HG03139 (cell line): ENCODE data around the gene YJEFN3.

Experiments used
- ATAC-seq: cut with Tn5 transposase; IDR thresholded peaks from one replicate; pipeline ENCODE4 v1.9.1; 2021; ENCODE audit not compliant: unreplicated experiment

YJEFN3 gene

GRCh38 chr19:19550972-19551852 lies 22.5 kb downstream of the YJEFN3 start:
- no peak for ATAC-seq

DNA sequence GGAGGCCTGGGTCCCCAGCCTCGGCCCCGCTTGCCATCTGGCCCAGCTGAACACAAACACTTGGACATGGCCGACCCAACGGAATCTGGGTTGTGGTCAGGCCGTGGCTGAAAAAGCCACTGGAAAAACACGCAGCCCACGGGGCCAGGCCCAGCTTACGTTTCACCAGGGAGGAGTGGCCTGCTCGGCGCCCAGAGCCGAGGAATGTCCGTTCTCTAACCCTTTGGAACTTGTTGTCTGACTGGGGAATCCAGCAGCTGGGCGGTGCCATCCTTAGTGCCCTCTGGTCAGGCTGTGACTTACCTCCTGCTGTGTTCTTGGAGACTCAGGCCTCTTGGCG lies 23.1 kb downstream of the YJEFN3 start:
- ATAC-seq: no peak

DNA sequence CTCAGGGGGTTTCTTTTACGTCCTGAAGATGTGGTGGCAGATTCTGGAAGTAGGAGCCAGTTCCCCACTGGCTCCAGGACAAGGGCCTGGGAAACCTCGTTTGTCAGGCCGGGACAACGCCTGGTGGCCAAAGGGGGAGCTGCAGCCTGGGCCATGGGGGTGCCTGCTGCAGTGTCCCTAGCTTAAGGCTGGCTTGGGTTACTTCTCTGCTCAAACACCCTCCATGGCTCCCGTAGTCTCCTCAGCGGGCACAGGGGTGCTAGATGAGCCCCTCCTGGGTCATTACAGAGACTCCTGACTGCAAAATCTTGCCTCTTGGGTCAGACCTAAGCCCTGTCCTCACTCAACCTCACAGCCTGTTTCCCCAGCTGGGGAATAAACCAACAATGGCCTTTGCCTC lies 24.1 kb downstream of the YJEFN3 start:
- no peak for ATAC-seq

- ATAC-seq: no peak
Measured at GRCh38 chr19:19553670-19554069, 25.0 kb downstream of the YJEFN3 start.

- no peak for ATAC-seq
Measured at GRCh38 chr19:19554074-19555023, 25.6 kb downstream of the YJEFN3 start.

DNA sequence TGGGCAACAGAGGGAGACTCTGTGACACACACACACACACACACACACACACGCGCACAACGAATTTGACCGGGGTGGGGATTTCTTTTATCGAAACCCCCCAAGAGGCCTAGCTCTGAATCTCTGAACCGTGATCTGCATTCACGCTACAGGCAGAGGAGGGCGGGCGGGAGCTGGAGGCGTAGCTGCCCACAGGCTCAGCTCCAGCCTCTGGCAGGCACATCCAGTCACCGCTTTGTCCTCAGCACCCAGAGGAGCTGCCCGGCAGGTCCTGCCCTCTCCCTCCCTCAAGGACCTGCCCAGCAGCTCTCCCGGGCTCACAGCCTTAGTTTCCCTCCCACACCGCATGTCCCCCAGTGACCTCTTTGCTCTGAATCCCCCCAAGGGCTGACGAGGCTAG lies 29.3 kb downstream of the YJEFN3 start:
- ATAC-seq: no peak

DNA sequence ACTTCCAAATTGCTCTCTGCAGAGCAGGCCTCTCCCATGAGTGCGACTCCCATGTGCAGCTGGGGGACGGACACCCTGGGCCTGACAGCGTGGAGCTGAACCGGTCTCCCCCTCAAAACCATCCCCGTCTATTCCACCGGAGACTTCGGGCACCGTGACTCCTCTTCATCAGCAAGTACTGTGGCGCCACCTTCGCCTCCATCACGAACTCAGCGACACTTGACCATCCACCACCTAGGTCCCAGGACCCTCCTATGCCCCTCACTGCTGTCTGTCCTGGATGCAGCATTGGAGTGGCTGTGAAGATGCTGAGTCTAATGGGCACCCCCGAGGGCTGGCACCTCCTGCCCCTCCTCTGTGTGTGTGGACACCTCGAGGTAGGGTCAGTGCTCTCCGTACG lies 29.9 kb downstream of the YJEFN3 start:
- no peak for ATAC-seq

GRCh38 chr19:19559931-19560330 lies 31.2 kb downstream of the YJEFN3 start:
- ATAC-seq: no peak

DNA sequence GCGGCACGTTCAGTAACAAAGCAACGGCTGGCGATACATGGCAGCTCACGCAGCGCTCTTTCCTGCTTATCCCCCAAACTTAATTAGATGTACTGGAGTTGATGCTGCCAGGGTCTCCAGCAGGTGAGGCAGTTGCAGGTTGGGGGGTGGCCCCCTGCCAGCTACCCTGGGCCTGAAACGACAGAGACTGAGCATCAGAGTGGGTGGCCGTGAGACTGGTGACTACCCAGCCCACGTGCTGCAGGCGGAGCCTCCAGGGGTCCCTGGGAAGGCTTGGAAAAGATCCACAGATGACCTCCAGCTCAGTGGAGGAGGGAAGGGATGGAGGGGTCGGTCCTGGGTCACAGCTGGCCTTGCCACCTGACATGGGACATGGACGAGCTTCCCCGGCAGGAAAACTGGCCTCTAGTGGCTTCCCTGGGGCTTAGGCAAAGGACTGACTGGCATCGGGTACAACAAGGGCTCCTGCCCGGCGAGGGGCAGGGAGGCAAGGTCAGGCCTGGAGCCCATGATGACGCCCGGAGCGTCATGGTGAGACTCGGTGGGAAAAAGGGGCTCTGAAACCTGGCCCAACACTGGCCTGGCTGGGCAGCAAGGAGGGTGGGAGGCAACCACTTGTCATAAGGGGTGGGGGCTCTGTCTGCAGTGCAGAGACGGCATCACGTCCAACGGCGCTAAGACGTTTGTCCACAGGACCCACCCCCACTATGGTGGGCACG lies 33.4 kb downstream of the YJEFN3 start:
- ATAC-seq: no peak

DNA sequence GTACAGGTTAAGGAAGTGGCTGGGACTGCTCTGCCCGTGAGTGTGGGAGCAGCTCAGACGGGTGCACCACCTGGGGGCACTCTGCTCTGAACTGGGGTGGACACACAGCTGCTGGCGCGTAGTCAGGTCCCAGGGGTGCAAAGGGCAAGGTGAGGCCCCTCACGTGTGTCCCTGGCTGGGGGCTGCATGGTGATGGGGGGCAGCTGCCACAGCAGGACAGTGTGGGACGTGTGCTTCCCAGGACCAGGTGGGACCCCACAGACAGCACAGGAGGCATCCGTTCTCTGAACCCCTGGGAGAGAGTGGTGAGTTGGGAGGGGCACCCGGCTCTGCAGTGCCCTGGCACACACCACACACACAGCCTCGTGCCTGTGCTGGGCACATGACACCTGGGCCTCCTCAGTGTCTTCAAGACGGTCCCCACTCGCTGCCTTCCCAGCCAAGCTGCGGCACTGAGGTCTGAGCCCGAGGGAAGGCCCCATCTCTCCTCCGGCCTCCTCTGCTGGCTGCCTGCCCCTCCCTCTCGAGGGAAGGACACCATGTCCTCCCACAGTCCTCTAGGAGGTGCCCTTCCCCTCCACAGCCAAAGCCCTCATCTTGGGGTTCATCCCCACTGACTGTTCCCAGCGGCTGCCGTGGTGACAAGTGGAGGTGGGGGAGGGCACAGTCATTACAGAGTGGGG lies 34.1 kb downstream of the YJEFN3 start:
- no peak for ATAC-seq

DNA sequence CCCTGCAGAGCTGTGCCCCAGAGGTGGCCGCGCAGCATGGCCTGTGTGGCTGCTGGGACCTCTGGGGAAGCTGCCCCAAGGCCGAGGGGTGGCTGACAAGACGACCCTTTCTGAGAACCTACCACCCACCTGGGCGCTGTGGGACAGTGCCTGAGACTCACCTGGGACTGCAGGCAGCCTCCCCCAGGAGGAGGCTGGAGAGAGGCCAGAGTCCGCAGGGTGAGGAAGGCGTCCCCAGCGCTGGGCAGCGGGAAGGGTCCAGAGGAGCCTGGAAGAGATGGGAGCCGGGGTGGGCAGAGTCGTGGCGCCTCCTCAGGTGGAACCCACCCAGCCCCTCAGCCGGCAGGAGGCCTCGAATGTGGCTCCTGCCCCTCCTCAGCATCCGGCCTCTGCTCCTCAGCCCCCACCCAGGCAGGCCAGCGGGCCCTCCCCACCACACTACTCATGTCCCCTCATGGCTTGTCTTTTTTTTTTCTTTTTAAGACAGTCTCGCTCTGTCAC lies 34.7 kb downstream of the YJEFN3 start:
- no peak for ATAC-seq

DNA sequence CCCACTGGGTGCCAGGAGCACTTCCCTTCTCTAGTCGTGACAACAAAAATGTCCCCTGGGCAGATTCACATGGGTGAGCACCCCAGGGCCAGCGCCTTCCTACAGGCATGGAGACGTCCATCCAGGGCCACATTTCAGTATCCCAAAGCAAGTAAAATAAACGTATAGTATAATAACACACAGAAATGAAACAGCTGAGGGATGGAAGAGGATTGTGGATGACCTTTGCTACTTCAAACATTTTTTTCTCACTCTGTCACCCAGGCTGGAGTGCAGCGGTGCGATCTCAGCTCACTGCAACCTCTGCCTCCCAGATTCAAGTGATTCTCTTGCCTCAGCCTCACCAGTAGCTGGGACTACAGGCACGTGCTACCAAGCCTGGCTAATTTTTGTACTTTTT lies 37.6 kb downstream of the YJEFN3 start:
- ATAC-seq: no peak

- ATAC-seq: no peak
Measured at GRCh38 chr19:19567391-19567790, 38.7 kb downstream of the YJEFN3 start.

- ATAC-seq: no peak
Measured at GRCh38 chr19:19568802-19569756, 40.4 kb downstream of the YJEFN3 start.

DNA sequence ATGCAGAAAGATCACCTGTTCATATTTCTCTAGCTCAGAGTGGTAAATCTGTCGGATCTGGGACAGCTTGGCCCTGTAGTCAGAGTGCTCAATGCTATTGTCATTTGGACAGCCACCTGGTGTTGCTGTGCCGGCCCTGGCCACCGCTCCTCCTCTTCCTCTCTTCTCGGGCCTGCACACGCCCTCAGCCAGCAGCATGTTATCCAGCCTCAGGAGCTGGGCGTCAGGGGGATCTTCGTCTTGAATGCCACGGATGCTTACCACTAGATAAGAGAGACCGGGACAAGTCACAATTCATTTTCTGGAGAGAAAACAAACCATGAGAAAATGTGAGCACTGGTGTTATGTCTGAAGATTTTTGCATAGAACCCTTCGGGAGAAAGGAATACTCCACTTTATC lies 41.9 kb downstream of the YJEFN3 start:
- no peak for ATAC-seq

- ATAC-seq: no peak
Measured at GRCh38 chr19:19571071-19571786, 42.5 kb downstream of the YJEFN3 start.

GRCh38 chr19:19575411-19575810 lies 46.7 kb downstream of the YJEFN3 start:
- ATAC-seq: no peak

- ATAC-seq: no peak
Measured at GRCh38 chr19:19578252-19578651, 49.5 kb downstream of the YJEFN3 start.
